CD4-positive, alpha-beta memory T cell (primary cell): Measurements from ENCODE around the gene PGLYRP4. TPM values are rescaled to one million over a fixed set of nuclear protein-coding genes. Genes with fewer than 3 reads are reported as not detected.

Experiments used
- CTCF ChIA-PET: fragments of 350-600 bp; sonication (Branson Sonifier 250); formaldehyde crosslinking; loops from one replicate; lab custom pipeline; 2021; ENCODE audit warnings: inconsistent platforms; ENCODE audit not compliant: partially characterized antibody; lab: Charles Lee
- POLR2A ChIA-PET: fragments of 350-600 bp; sonication (Branson Sonifier 250); formaldehyde crosslinking; loops from one replicate; lab custom pipeline; 2021; ENCODE audit not compliant: partially characterized antibody; lab: Charles Lee
- DNase-seq, 5 donors: peaks; one replicate each; pipeline versions ENCODE4 v3.0.0 to v3.0.0-alpha.2; 2020 to 2022; ENCODE audit warnings: mixed read lengths in 1 of 5
- H3K27ac ChIP-seq: one replicate; pipeline ENCODE4 v1.7.0; 2013; ENCODE audit warnings: low read depth, low read length
- H3K27me3 ChIP-seq: 2 replicates; pipeline ENCODE4 v1.7.0; 2013; ENCODE audit warnings: mild to moderate bottlenecking, low read length, moderate library complexity; ENCODE audit not compliant: insufficient read depth
- H3K36me3 ChIP-seq: 2 replicates; pipeline ENCODE4 v1.7.0; 2013; ENCODE audit warnings: mild to moderate bottlenecking, low read length, moderate library complexity; ENCODE audit not compliant: insufficient read depth
- H3K4me1 ChIP-seq: 2 replicates; pipeline ENCODE4 v1.7.0; 2013; ENCODE audit warnings: mild to moderate bottlenecking, low read length, moderate library complexity; ENCODE audit not compliant: insufficient read depth
- H3K4me3 ChIP-seq, 2 donors: one replicate each; pipeline ENCODE4 v1.7.0; 2013; ENCODE audit warnings: low read length in 2 of 2, mild to moderate bottlenecking in 1 of 2
- H3K9me3 ChIP-seq, 2 donors: one replicate each; pipeline ENCODE4 v1.7.0; 2013; ENCODE audit warnings: low read length in 2 of 2, control low read depth in 1 of 2; ENCODE audit not compliant: control insufficient read depth in 1 of 2
- H3K27ac Mint-ChIP-seq, 7 donors: one replicate each; pipeline ENCODE4 v1.8.0; 2020 to 2021; ENCODE audit warnings: mixed read lengths in 7 of 7, mild to moderate bottlenecking in 6 of 7, inconsistent platforms in 3 of 7, moderate library complexity in 3 of 7
- H3K27me3 Mint-ChIP-seq, 2 donors: one replicate each; pipeline ENCODE4 v1.8.0; 2020 to 2021; ENCODE audit warnings: mixed read lengths in 2 of 2
- H3K36me3 Mint-ChIP-seq, 2 donors: one replicate each; pipeline ENCODE4 v1.8.0; 2020 to 2021; ENCODE audit warnings: mixed read lengths in 2 of 2, inconsistent platforms in 1 of 2, mild to moderate bottlenecking in 1 of 2
- H3K4me1 Mint-ChIP-seq, 4 donors: one replicate each; pipeline ENCODE4 v1.8.0; 2020 to 2021; ENCODE audit warnings: mixed read lengths in 4 of 4, mild to moderate bottlenecking in 1 of 4
- H3K4me3 Mint-ChIP-seq, 8 donors: one replicate each; pipeline ENCODE4 v1.8.0; 2020 to 2021; ENCODE audit warnings: mixed read lengths in 8 of 8, mild to moderate bottlenecking in 7 of 8, moderate library complexity in 6 of 8, inconsistent platforms in 3 of 8
- H3K9me3 Mint-ChIP-seq, 8 donors: one replicate each; pipeline ENCODE4 v1.8.0; 2020 to 2021; ENCODE audit warnings: mixed read lengths in 8 of 8, mild to moderate bottlenecking in 5 of 8, inconsistent platforms in 3 of 8, moderate library complexity in 1 of 8
- intact Hi-C: fragments of 100-400 bp; cut with micrococcal nuclease; formaldehyde crosslinking; loops from one replicate; pipeline ENCODE4 v1.15.1; 2023
- polyA plus RNA-seq, 2 donors: library from polyadenylated mRNA; unstranded; fragments of 300-500 nt; fragmentation: Illumina TruSeq; gene quantifications; one replicate each; pipeline ENCODE4 v1.2.3, GENCODE V29; 2021
- total RNA-seq, 2 experiments: library from RNA; stranded (reverse); gene quantifications; one replicate each; pipeline ENCODE4 v1.2.3, GENCODE V29; 2021

The PGLYRP4 gene
- total and polyA plus RNA-seq, 4 experiments from 2014 or later: not detected

GRCh38 chr1:153313288-153313687, 35.4 kb downstream of the PGLYRP4 start:
- ChIA-PET CTCF (no interaction called here), POLR2A (no interaction called here)
- intact Hi-C loops: no loop called here
- no peak for DNase-seq
- no peaks in the 10 kb centered on the region for H3K27me3 ChIP-seq
- no peak overlapping the region for H3K27ac ChIP-seq
- Mint-ChIP-seq H3K4me1 (no peaks in the 10 kb centered on the region), H3K27me3 (peaks cover 6 to 9% of the 10 kb centered on the region in 2 donors), H3K9me3 (peaks cover 0 to 9% (median under 1%) of the 10 kb centered on the region in 8 donors), H3K36me3 (no peaks in the 10 kb centered on the region), H3K27ac (no peak overlapping the region), H3K4me3 (no peak overlapping the region)
- H3K4me3 ChIP-seq: no peak overlapping the region
- no peaks in the 10 kb centered on the region for H3K4me1 ChIP-seq
- no peaks in the 10 kb centered on the region for H3K9me3 ChIP-seq
- no peaks in the 10 kb centered on the region for H3K36me3 ChIP-seq

GRCh38 chr1:153312570-153313186, 36.0 kb downstream of the PGLYRP4 start, which contains the start of gene PGLYRP3:
PGLYRP3 (minus strand) TSS chr1:153312952; CDS start chr1:153310665, 2,287 bp downstream.
- Histone ChIP-seq H3K36me3 (no peaks in the 10 kb centered on the region), H3K4me3 (no peak within 1 kb of the TSS), H3K4me1 (no peaks in the 10 kb centered on the region), H3K9me3 (no peaks in the 10 kb centered on the region), H3K27me3 (no peaks in the 10 kb centered on the region), H3K27ac (no peak within 1 kb of the TSS)
- peaks cover 6 to 9% of the 10 kb centered on the region in 2 donors for H3K27me3 Mint-ChIP-seq
- no peak within 1 kb of the TSS for H3K4me3 Mint-ChIP-seq
- H3K4me1 Mint-ChIP-seq: no peaks in the 10 kb centered on the region
- DNase-seq: no peak
- no peaks in the 10 kb centered on the region for H3K36me3 Mint-ChIP-seq
- POLR2A ChIA-PET: no interaction called here
- H3K9me3 Mint-ChIP-seq: peaks cover 0 to 9% (median under 1%) of the 10 kb centered on the region in 8 donors
- intact Hi-C loops: no loop called here
- CTCF ChIA-PET: no interaction called here
- H3K27ac Mint-ChIP-seq: no peak within 1 kb of the TSS

- no peaks in the 10 kb centered on the region for H3K4me1 ChIP-seq
- CTCF ChIA-PET: no interaction called here
- POLR2A ChIA-PET: no interaction called here
- no peaks in the 10 kb centered on the region for H3K4me1 Mint-ChIP-seq
- no peaks in the 10 kb centered on the region for H3K36me3 Mint-ChIP-seq
- H3K27me3 Mint-ChIP-seq: peaks cover 7 to 9% of the 10 kb centered on the region in 2 donors
- intact Hi-C loops: no loop called here
- no peak for DNase-seq
- H3K27ac Mint-ChIP-seq: no peak overlapping the region
- no peaks in the 10 kb centered on the region for H3K9me3 ChIP-seq
- peaks cover 0 to 5% (median under 1%) of the 10 kb centered on the region in 8 donors for H3K9me3 Mint-ChIP-seq
- no peak overlapping the region for H3K4me3 Mint-ChIP-seq
- H3K36me3 ChIP-seq: no peaks in the 10 kb centered on the region
- H3K4me3 ChIP-seq: no peak overlapping the region
- H3K27ac ChIP-seq: no peak overlapping the region
- no peaks in the 10 kb centered on the region for H3K27me3 ChIP-seq
These were observed 38.1 kb downstream of the PGLYRP4 start for GRCh38 chr1:153310526-153310925.

GRCh38 chr1:153309441-153309840, 39.2 kb downstream of the PGLYRP4 start:
- no peaks in the 10 kb centered on the region for H3K4me1 ChIP-seq
- ChIA-PET POLR2A (no interaction called here), CTCF (no interaction called here)
- no peaks in the 10 kb centered on the region for H3K36me3 ChIP-seq
- H3K27ac ChIP-seq: no peak overlapping the region
- H3K4me3 Mint-ChIP-seq: no peak overlapping the region
- no peaks in the 10 kb centered on the region for H3K27me3 ChIP-seq
- H3K4me3 ChIP-seq: no peak overlapping the region
- H3K4me1 Mint-ChIP-seq: no peaks in the 10 kb centered on the region
- no peaks in the 10 kb centered on the region for H3K9me3 ChIP-seq
- intact Hi-C loops: no loop called here
- peaks cover 5 to 7% of the 10 kb centered on the region in 2 donors for H3K27me3 Mint-ChIP-seq
- no peak for DNase-seq
- H3K27ac Mint-ChIP-seq: no peak overlapping the region
- peaks cover 0 to 4% (median 0%) of the 10 kb centered on the region in 8 donors for H3K9me3 Mint-ChIP-seq
- H3K36me3 Mint-ChIP-seq: no peaks in the 10 kb centered on the region

GRCh38 chr1:153308540-153308939, 40.1 kb downstream of the PGLYRP4 start:
- no peak overlapping the region for H3K4me3 ChIP-seq
- POLR2A ChIA-PET: no interaction called here
- no peaks in the 10 kb centered on the region for H3K9me3 ChIP-seq
- no peak overlapping the region for H3K27ac Mint-ChIP-seq
- DNase-seq: no peak
- H3K27me3 Mint-ChIP-seq: peaks cover 5 to 7% of the 10 kb centered on the region in 2 donors
- H3K4me3 Mint-ChIP-seq: no peak overlapping the region
- peaks cover 0 to 4% (median 0%) of the 10 kb centered on the region in 8 donors for H3K9me3 Mint-ChIP-seq
- no peaks in the 10 kb centered on the region for H3K4me1 Mint-ChIP-seq
- H3K36me3 ChIP-seq: no peaks in the 10 kb centered on the region
- no peaks in the 10 kb centered on the region for H3K4me1 ChIP-seq
- no peaks in the 10 kb centered on the region for H3K27me3 ChIP-seq
- intact Hi-C loops: no loop called here
- CTCF ChIA-PET: no interaction called here
- H3K36me3 Mint-ChIP-seq: no peaks in the 10 kb centered on the region
- no peak overlapping the region for H3K27ac ChIP-seq

GRCh38 chr1:153307221-153307600, 41.4 kb downstream of the PGLYRP4 start:
- POLR2A ChIA-PET: no interaction called here
- no peak overlapping the region for H3K4me3 Mint-ChIP-seq

GRCh38 chr1:153306303-153307220, 42.1 kb downstream of the PGLYRP4 start:
- ChIA-PET POLR2A (no interaction called here), CTCF (no interaction called here)
- Histone ChIP-seq H3K9me3 (no peaks in the 10 kb centered on the region), H3K4me1 (no peaks in the 10 kb centered on the region), H3K36me3 (no peaks in the 10 kb centered on the region), H3K4me3 (no peak overlapping the region), H3K27me3 (no peaks in the 10 kb centered on the region), H3K27ac (no peak overlapping the region)
- Mint-ChIP-seq H3K27ac (no peak overlapping the region), H3K4me1 (no peaks in the 10 kb centered on the region), H3K36me3 (no peaks in the 10 kb centered on the region), H3K4me3 (no peak overlapping the region), H3K9me3 (no peaks in the 10 kb centered on the region), H3K27me3 (peaks cover 3 to 6% of the 10 kb centered on the region in 2 donors)
- no peak for DNase-seq
- intact Hi-C loops: no loop called here

More at GRCh38 chr1:153307221-153307600, 41.4 kb downstream of the PGLYRP4 start:
- intact Hi-C loops: no loop called here
- CTCF ChIA-PET: no interaction called here
- Histone ChIP-seq H3K9me3 (no peaks in the 10 kb centered on the region), H3K27me3 (no peaks in the 10 kb centered on the region), H3K36me3 (no peaks in the 10 kb centered on the region), H3K4me3 (no peak overlapping the region), H3K4me1 (no peaks in the 10 kb centered on the region), H3K27ac (no peak overlapping the region)
- Mint-ChIP-seq H3K4me1 (no peaks in the 10 kb centered on the region), H3K27me3 (peaks cover 3 to 6% of the 10 kb centered on the region in 2 donors), H3K9me3 (no peaks in the 10 kb centered on the region), H3K36me3 (no peaks in the 10 kb centered on the region), H3K27ac (no peak overlapping the region)
- no peak for DNase-seq
